GM21515 (cell line): Measurements from ENCODE around the gene IRF8.

ENCODE experiments used
- ATAC-seq: cut with Tn5 transposase; IDR thresholded peaks from one replicate; pipeline ENCODE4 v1.9.1; 2021; ENCODE audit not compliant: unreplicated experiment

IRF8 gene

GRCh38 chr16:85954927-85955519, 56.1 kb downstream of the IRF8 start:
- ATAC-seq = no peak

- ATAC-seq = no peak
These were observed 56.6 kb downstream of the IRF8 start for GRCh38 chr16:85955566-85955965.

- ATAC-seq = no peak
These were observed 57.5 kb downstream of the IRF8 start for GRCh38 chr16:85956426-85956825.

GRCh38 chr16:85958731-85959130, 59.8 kb downstream of the IRF8 start:
- ATAC-seq = no peak

- ATAC-seq = no peak
These were observed 60.7 kb downstream of the IRF8 start for GRCh38 chr16:85959686-85960085.

- no peak for ATAC-seq
These were observed 61.6 kb downstream of the IRF8 start for GRCh38 chr16:85960486-85961046.

GRCh38 chr16:85961988-85962915, 63.3 kb downstream of the IRF8 start:
- no peak for ATAC-seq

GRCh38 chr16:85963753-85964285, 64.9 kb downstream of the IRF8 start:
- no peak for ATAC-seq

GRCh38 chr16:85965125-85965524, 66.2 kb downstream of the IRF8 start:
- ATAC-seq = no peak

- ATAC-seq = no peak
These were observed 68.1 kb downstream of the IRF8 start for GRCh38 chr16:85967111-85967510.

GRCh38 chr16:85968041-85968920, 69.3 kb downstream of the IRF8 start:
- no peak for ATAC-seq

GRCh38 chr16:85969159-85969558, 70.2 kb downstream of the IRF8 start:
- no peak for ATAC-seq

- no peak for ATAC-seq
These were observed 70.6 kb downstream of the IRF8 start for GRCh38 chr16:85969591-85969990.

- ATAC-seq = no peak
These were observed 71.2 kb downstream of the IRF8 start for GRCh38 chr16:85970016-85970733.

GRCh38 chr16:85970738-85971137, 71.8 kb downstream of the IRF8 start:
- no peak for ATAC-seq
